ENCODE results near the gene TNNT1. TPM values are rescaled to one million over a fixed set of nuclear protein-coding genes. Genes with fewer than 3 reads are reported as not detected.

The TNNT1 gene, protein sequence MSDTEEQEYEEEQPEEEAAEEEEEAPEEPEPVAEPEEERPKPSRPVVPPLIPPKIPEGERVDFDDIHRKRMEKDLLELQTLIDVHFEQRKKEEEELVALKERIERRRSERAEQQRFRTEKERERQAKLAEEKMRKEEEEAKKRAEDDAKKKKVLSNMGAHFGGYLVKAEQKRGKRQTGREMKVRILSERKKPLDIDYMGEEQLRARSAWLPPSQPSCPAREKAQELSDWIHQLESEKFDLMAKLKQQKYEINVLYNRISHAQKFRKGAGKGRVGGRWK
- total RNA-seq = 4.6 and 5.5 TPM in 2 replicates
- long read RNA-seq, partial matches to known transcripts = 1 of 1 reads
- long read RNA-seq, other reads (novel, unspliced or antisense) = 0 of 1 reads

DNA sequence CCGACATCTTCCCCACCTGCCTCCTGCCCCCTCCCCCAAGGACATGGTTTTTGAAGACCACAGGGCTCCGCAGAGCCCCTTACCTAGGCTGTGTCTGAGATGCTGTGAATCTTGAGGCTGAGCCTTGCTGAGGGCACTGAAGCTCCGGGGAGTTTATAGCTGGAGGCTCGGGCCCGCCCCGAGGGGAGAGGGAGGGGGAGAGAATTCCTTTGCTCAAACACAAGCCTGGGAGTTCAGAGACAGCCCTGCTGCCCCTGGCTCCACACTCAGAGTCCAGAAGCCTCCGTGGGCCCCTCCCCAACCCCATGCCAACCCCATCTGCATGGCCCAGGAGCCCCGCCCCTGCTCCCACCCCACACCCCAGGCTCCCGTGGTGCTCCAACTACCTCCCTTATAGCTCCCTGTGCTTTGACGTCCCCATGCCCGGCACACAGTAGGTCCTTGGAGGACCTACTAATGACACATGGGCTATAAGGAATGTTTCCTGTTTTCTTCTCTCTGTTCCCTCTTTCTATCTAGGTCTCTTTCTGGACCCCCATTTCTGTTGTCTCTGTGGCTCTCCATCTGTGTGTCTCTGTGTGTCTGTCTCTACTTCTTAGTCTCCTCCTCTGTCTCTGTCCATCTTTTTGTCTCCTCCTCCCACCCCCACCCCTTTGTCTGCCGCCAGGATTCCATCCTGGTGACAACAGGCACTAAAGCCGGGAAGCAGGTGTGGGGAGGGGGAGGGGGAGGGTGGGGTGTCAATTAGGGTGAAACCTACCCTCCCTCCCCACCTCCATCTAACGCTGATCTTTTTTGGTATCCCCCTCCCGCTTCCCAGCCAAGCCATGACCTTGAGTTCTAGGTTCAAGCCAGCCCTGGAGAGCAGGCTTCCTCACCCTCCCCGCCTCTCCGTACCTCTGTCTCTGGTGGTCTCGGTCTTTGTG lies at the start of gene TNNT1:
TNNT1 (minus strand) TSS at position 129 of the 926 bp plus-strand sequence. CDS start 2,049 bp downstream, outside the sequence.
- H3K9me3 Mint-ChIP-seq (ENCODE audit: low read depth) = no peaks in the 10 kb centered on the region
- H3K36me3 Mint-ChIP-seq (ENCODE audit: insufficient read depth) = peaks cover 3% of the 10 kb centered on the region
- H3K4me1 Mint-ChIP-seq (ENCODE audit: low read depth) = peaks cover 3% of the 10 kb centered on the region
- H3K27ac Mint-ChIP-seq = no peak within 1 kb of the TSS
- DNase-seq (ENCODE audit: low spot score, unreplicated experiment) = no peak
- TF ChIP-seq, protein P1, sequence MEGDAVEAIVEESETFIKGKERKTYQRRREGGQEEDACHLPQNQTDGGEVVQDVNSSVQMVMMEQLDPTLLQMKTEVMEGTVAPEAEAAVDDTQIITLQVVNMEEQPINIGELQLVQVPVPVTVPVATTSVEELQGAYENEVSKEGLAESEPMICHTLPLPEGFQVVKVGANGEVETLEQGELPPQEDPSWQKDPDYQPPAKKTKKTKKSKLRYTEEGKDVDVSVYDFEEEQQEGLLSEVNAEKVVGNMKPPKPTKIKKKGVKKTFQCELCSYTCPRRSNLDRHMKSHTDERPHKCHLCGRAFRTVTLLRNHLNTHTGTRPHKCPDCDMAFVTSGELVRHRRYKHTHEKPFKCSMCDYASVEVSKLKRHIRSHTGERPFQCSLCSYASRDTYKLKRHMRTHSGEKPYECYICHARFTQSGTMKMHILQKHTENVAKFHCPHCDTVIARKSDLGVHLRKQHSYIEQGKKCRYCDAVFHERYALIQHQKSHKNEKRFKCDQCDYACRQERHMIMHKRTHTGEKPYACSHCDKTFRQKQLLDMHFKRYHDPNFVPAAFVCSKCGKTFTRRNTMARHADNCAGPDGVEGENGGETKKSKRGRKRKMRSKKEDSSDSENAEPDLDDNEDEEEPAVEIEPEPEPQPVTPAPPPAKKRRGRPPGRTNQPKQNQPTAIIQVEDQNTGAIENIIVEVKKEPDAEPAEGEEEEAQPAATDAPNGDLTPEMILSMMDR (IDR thresholded peaks at IDR 0.05; ENCODE audit: unreplicated experiment) = no peak
- H3K27me3 Mint-ChIP-seq = peaks cover 58% of the 10 kb centered on the region
- H3K4me3 Mint-ChIP-seq (ENCODE audit: low read depth) = no peak within 1 kb of the TSS

DNA sequence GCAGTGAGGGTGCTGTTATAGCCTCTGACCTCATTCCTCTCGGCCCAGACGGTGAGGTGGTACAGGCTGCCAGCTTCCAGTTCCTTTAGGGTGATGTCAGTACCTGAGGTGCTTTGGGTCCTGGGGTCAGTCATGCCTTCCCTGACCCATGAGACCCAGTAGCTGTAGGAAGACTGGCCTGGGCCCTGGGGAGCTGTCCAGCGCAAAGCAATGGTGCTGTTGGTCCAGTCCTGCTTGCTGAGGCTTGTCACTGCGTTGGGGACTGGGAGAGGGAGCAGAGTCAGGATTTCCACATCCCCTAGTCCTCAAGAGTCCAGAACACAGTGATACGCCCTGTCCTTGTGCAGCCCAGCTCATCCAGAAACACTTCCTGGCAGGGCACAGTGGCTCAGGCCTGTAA lies 49.6 kb upstream of the TNNT1 start:
- Mint-ChIP-seq H3K4me1 (ENCODE audit: low read depth) (no peaks in the 10 kb centered on the region), H3K4me3 (ENCODE audit: low read depth) (no peak overlapping the region), H3K27ac (no peak overlapping the region), H3K9me3 (ENCODE audit: low read depth) (no peaks in the 10 kb centered on the region), H3K27me3 (peaks cover 38% of the 10 kb centered on the region), H3K36me3 (ENCODE audit: insufficient read depth) (no peaks in the 10 kb centered on the region)
- TF ChIP-seq, protein P1 (IDR thresholded peaks at IDR 0.05; ENCODE audit: unreplicated experiment) = no peak
- no peak for DNase-seq (ENCODE audit: low spot score, unreplicated experiment)

DNA sequence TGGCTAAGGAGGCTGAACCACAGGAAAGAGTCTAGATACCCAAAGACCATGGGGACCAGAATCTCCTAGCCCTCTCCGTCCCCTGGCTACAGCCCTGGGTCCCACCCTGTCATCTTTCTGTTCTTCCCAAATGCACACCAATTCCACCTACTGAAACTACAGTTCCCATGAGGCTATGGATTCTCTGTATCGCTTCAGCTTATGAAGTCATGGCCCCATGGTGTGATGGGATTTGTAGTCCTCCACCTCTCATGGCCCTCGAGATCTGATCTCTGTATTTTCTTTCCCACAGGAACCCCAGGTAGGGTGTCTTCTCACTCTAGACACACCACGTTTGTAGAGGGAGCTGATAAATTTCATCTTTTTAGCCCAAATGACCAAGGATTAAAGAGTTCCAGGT lies 48.5 kb upstream of the TNNT1 start:
- TF ChIP-seq, protein P1 (IDR thresholded peaks at IDR 0.05; ENCODE audit: unreplicated experiment) = no peak
- H3K9me3 Mint-ChIP-seq (ENCODE audit: low read depth) = no peaks in the 10 kb centered on the region
- no peak overlapping the region for H3K4me3 Mint-ChIP-seq (ENCODE audit: low read depth)
- no peaks in the 10 kb centered on the region for H3K4me1 Mint-ChIP-seq (ENCODE audit: low read depth)
- peaks cover 42% of the 10 kb centered on the region for H3K27me3 Mint-ChIP-seq
- no peak for DNase-seq (ENCODE audit: low spot score, unreplicated experiment)
- no peak overlapping the region for H3K27ac Mint-ChIP-seq
- H3K36me3 Mint-ChIP-seq (ENCODE audit: insufficient read depth) = no peaks in the 10 kb centered on the region

DNA sequence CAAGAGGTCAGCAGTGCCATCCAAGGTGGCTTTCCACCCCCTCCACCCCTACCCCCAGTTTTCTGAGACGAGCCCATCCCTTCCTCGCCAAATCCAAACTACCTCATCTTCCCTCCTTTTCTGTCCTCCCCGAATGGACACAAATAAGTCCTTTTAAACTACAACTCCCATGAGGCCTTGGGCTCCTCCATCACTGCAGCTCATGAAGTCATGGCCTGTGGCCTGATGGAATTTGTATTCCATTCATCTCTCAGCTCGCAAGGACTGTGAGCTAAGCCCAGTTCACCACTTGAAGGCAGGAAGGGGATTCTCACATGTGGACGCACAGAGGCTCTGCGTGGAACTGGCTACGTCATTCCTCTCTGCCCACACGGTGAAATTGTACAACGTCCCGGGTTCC lies 47.8 kb upstream of the TNNT1 start:
- H3K27ac Mint-ChIP-seq = no peak overlapping the region
- no peaks in the 10 kb centered on the region for H3K4me1 Mint-ChIP-seq (ENCODE audit: low read depth)
- H3K36me3 Mint-ChIP-seq (ENCODE audit: insufficient read depth) = no peaks in the 10 kb centered on the region
- H3K4me3 Mint-ChIP-seq (ENCODE audit: low read depth) = no peak overlapping the region
- H3K27me3 Mint-ChIP-seq = peaks cover 39% of the 10 kb centered on the region
- no peak for DNase-seq (ENCODE audit: low spot score, unreplicated experiment)
- TF ChIP-seq, protein P1 (IDR thresholded peaks at IDR 0.05; ENCODE audit: unreplicated experiment) = no peak
- H3K9me3 Mint-ChIP-seq (ENCODE audit: low read depth) = no peaks in the 10 kb centered on the region

DNA sequence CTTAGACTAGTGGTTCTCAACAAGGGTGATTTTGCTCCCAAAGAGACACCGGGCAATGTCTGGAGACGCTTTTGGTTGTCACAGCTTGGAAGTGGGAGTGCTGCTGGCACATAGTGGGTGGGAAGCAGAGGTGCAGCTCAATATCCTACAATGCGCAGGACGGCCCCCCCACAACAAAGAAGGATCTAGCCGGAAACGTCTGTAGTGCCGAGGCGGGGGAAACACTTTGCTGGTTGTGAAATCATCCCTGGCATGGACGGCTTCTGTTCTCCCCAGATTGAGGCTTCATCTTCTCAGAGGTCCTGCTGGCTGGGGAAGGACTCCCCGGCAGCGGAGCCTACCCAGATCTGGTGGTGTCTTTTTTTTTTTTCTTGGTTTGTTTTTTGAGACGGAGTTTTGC lies 44.5 kb upstream of the TNNT1 start:
- H3K36me3 Mint-ChIP-seq (ENCODE audit: insufficient read depth) = no peaks in the 10 kb centered on the region
- H3K4me1 Mint-ChIP-seq (ENCODE audit: low read depth) = no peaks in the 10 kb centered on the region
- H3K27me3 Mint-ChIP-seq = peaks cover 39% of the 10 kb centered on the region
- TF ChIP-seq, protein P1 (IDR thresholded peaks at IDR 0.05; ENCODE audit: unreplicated experiment) = no peak
- no peak for DNase-seq (ENCODE audit: low spot score, unreplicated experiment)
- no peaks in the 10 kb centered on the region for H3K9me3 Mint-ChIP-seq (ENCODE audit: low read depth)
- no peak overlapping the region for H3K27ac Mint-ChIP-seq
- no peak overlapping the region for H3K4me3 Mint-ChIP-seq (ENCODE audit: low read depth)

Data from progenitor cell of endocrine pancreas (in vitro differentiated cells).